Motor neuron (in vitro differentiated cells): ENCODE results near the gene B3GALT4. TPM values are rescaled to one million over a fixed set of nuclear protein-coding genes. Genes with fewer than 3 reads are reported as not detected.
A peak's percentile ranks its signal among the peaks of the same experiment; 100 is the strongest.

Experiments used
- ATAC-seq, 8 experiments: fragments of 200-7000 bp; cut with Tn5 transposase; replicated peaks in 6 of 8; 2 replicates each; pipeline ENCODE4 v1.8.0; 2021; ENCODE audit warnings: mild to moderate bottlenecking in 8 of 8, moderate library complexity in 8 of 8
- H3K27ac ChIP-seq, 2 donors: fragments of 250-450 bp; sonication (Bioruptor Pico); 2 replicates each; pipeline ENCODE4 v1.9.0; 2021; ENCODE audit warnings: antibody characterized with exemption in 2 of 2, mild to moderate bottlenecking in 2 of 2, moderate library complexity in 1 of 2
- H3K4me1 ChIP-seq, 2 donors: fragments of 250-450 bp; sonication (Bioruptor Pico); replicated peaks in 1 of 2; 2 replicates each; pipeline ENCODE4 v1.6.1; 2021; ENCODE audit warnings: antibody characterized with exemption in 2 of 2, mild to moderate bottlenecking in 2 of 2, moderate library complexity in 1 of 2
- H3K4me3 ChIP-seq, 5 donors: fragments of 250-450 bp; sonication (Bioruptor Pico); 2 replicates each; pipeline ENCODE4 v1.9.0; 2021; ENCODE audit warnings: antibody characterized with exemption in 5 of 5, mild to moderate bottlenecking in 5 of 5, moderate library complexity in 4 of 5
- WGBS, 10 experiments: fragments of 450-650 bp; shearing (Covaris generic); methylation state at CpG; one replicate each; pipeline ENCODE4 v1.0.0; 2022; 5-methylcytosine and 5-hydroxymethylcytosine counted together
- in situ Hi-C, 9 experiments: fragments of 400-800 bp; cut with MboI; loops; one replicate each; pipeline ENCODE4 v1.15.0; 2021; ENCODE audit warnings: low sequenced_read_pairs in 9 of 9, low pct_unique_long_range_greater_than_20kb in 2 of 9; ENCODE audit not compliant: unreplicated experiment in 9 of 9
- total RNA-seq, 8 experiments: library from RNA; unstranded; fragments of 300-600 nt; gene quantifications; 2 replicates each; pipeline versions ENCODE4 v1.2.3 to v1.2.4, GENCODE V29; 2022

Gene B3GALT4
- total RNA-seq, 8 experiments from 2014 or later, result 1.5 to 6.0 (median 5.1) TPM

DNA sequence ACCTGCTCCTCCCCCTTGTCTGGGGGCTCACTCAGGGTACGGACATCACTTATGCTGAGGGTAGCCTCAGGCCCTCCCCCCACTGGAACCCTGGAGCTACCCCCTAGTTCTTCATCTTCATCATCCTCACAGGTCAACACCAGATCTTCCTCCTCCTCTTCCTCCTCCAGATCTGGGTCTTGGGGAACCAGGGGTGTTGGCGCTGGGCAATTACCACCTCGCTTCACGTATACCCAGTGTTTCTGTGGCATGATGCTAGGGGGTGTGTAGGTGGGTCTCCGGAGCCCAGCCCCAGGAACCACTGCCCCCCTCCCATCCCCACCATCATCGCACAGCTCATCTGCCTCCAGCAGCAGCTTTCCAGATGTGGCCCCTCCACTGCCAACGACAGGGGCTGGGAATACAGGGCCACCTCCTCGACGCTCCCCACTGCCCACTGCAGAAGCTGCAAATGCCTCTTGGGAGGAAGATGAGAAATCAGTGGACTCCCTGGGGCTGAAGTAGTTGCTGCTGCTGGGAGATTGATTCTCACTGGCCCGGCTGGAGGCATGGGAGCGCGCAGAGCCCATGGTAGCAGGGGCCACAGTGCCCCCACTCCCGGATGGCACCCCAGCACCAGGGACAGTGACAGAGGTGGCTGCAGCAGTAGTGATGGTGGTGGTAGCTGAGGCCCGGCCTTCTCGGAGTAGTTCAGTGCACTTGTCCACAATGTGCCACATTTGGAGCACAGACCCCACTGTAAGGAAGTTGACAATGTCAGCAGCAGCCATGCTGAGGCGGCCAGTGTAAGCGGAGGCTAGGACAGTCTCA is 39.1 kb downstream of the B3GALT4 start:
- WGBS, 10 experiments, result 67 to 100% (median 94%) methylated on average over 1 to 12 of the region's 17 CpGs; no CpG with 5 or more reads in 5 of the 10 experiments
- peaks cover 19 to 21% of the 10 kb centered on the region in 2 donors for H3K4me1 ChIP-seq
- H3K27ac ChIP-seq, result no peak overlapping the region
- in situ Hi-C loops, result no loop called here
- no peak for ATAC-seq
- no peak overlapping the region for H3K4me3 ChIP-seq

GRCh38 chr6:33316603-33317418 is 39.9 kb downstream of the B3GALT4 start:
- 61 to 88% (median 78%) methylated on average over 1 to 11 of the region's 19 CpGs; no CpG with 5 or more reads in 2 of the 10 experiments for WGBS, 10 experiments
- in situ Hi-C loops, result no loop called here
- no peak overlapping the region for H3K27ac ChIP-seq
- no peak for ATAC-seq
- H3K4me1 ChIP-seq, result peaks cover 22 to 24% of the 10 kb centered on the region in 2 donors
- peak overlapping the region; percentile 27 to 59 (median 45) for H3K4me3 ChIP-seq

DNA sequence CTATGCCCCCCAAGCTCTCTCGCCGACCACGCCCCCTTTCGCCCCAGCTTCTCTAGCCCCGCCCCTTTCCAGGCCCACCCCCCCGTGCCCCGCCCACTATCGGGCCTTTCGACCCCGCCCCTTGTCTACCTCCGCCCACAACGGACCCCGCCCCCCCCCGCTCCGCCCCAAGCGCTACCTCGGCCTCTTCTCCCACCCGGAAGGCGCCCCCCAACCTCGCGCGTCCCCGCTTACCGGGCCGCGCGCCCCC is 40.4 kb downstream of the B3GALT4 start:
- ATAC-seq, result no peak
- Histone ChIP-seq H3K4me1 (peaks cover 22 to 24% of the 10 kb centered on the region in 2 donors), H3K27ac (peak overlapping the region in 1 of 2 donors; percentile 62), H3K4me3 (peak overlapping the region; percentile 27 to 59 (median 45))
- in situ Hi-C loops, result no loop called here
- WGBS, 10 experiments, result no CpG with 5 or more reads among the region's 27 CpGs

GRCh38 chr6:33317669-33318425 is 40.9 kb downstream of the B3GALT4 start, which contains the start of gene ZBTB22:
ZBTB22 (minus strand) TSS chr6:33317744; CDS start chr6:33316916, 828 bp downstream.
- 0 to 7% (median 1%) methylated on average over 2 to 25 of the region's 44 CpGs; no CpG with 5 or more reads in 1 of the 10 experiments for WGBS, 10 experiments
- peak within 1 kb of the TSS; percentile 27 to 59 (median 45) for H3K4me3 ChIP-seq
- H3K4me1 ChIP-seq, result peaks cover 19 to 22% of the 10 kb centered on the region in 2 donors
- in situ Hi-C loops, result no loop called here
- peak within 1 kb of the TSS; percentile 62 to 79 for H3K27ac ChIP-seq
- peak; percentile 51 to 89 (median 85) for ATAC-seq

- ATAC-seq, result no peak
- H3K4me3 ChIP-seq, result peak overlapping the region in 4 of 5 donors; percentile 43 to 59 (median 48)
- in situ Hi-C loops, result no loop called here
- peak overlapping the region in 1 of 2 donors; percentile 79 for H3K27ac ChIP-seq
- H3K4me1 ChIP-seq, result peaks cover 14 to 20% of the 10 kb centered on the region in 2 donors
- WGBS, 10 experiments, result 30 to 100% (median 46%) methylated on average over 3 to 8 of the region's 8 CpGs
These were observed 41.6 kb downstream of the B3GALT4 start for GRCh38 chr6:33318426-33319073.

GRCh38 chr6:33319939-33320314 is 43.0 kb downstream of the B3GALT4 start:
- ATAC-seq, result no peak
- in situ Hi-C loops, result no loop called here
- WGBS, 10 experiments, result 66 to 100% (median 80%) methylated on average over 1 to 3 of the region's 3 CpGs; no CpG with 5 or more reads in 3 of the 10 experiments
- H3K27ac ChIP-seq, result no peak overlapping the region
- H3K4me1 ChIP-seq, result peaks cover 13 to 18% of the 10 kb centered on the region in 2 donors
- H3K4me3 ChIP-seq, result no peak overlapping the region

DNA sequence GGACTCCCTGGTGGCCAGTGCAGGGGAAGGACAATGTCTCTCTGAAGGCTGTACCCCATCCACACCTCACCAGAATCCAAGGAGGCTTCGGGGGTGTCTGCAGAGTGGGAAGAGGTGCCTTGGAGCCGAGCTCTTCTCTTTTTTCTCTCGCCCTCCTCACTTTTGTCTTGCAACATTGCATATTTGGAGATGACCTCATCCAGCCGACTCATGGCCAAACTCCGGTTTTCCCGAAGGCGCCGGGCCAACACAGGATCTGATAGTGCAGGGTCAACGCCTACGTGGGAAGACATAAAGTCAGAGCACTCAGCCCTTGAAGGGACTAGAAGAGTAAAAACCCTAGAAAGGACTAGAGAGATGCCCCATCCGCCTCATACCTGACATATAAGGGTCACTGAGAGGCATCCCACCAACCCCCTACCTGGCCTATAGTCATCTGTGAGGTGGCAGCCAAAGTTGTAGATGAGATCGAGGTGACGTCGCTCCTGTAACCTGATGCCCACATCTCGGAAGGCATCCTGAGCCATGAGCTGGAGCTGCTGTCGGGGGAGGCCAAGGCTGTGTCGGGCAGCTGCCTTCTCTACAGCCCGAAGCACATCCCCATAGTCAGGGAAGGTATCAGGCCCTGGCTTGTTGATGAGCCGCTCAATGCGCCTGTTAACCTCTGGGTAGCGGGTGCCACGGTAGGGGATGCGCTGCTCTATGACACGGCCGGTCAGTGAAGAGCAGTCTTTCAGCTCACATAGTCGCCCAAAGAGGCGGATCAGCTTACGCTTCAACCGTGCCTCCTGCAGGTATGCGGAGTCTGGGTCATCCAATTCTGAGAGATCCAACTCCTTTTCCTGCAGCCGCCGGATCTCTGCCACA is 43.6 kb downstream of the B3GALT4 start:
- 36 to 100% (median 82%) methylated on average over 1 to 11 of the region's 32 CpGs; no CpG with 5 or more reads in 4 of the 10 experiments for WGBS, 10 experiments
- no peak overlapping the region for H3K4me3 ChIP-seq
- in situ Hi-C loops, result no loop called here
- peak in 1 of 8 experiments; percentile 2 for ATAC-seq
- no peak overlapping the region for H3K27ac ChIP-seq
- H3K4me1 ChIP-seq, result peaks cover 13 to 17% of the 10 kb centered on the region in 2 donors

DNA sequence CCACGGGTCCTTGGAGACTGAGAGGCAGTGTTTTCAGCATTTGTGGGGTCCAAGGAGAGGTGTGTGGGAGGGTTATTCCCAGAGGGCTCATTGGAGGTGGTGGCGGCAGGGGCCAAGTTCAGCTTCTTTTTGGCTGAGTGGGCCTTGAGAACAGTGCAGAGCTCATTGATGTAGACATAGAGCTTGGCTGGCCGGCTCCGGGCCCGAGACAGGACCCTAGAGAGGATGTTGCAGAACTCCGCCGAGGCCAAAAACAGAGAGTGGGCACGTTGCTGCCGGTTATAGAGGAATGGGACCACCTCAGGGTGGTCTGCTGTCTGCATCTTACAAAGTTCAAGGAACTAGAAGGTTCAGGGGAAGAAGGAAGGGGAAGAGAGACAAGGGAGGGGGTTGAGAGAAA is 44.3 kb downstream of the B3GALT4 start:
- Histone ChIP-seq H3K4me1 (peaks cover 13 to 17% of the 10 kb centered on the region in 2 donors), H3K4me3 (no peak overlapping the region), H3K27ac (no peak overlapping the region)
- WGBS, 10 experiments, result 80 to 94% (median 93%) methylated on average over 2 to 7 of the region's 9 CpGs; no CpG with 5 or more reads in 7 of the 10 experiments
- in situ Hi-C loops, result no loop called here
- ATAC-seq, result no peak

DNA sequence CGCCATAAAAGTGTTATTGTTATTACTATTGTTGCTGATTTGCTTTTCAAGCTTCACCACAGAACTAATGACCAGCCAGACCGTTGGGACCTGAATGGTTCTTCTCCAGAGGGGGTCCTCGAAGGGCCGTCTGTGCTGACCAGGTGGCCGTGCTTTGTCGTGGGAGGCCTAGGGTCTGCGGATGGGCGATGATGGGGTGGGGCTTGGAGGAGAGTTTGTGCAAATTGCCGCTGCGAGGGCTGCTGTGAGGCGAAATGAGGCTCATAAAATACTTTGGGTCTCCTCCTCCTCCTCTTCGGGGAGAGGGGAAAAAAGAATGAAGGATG is 46.7 kb downstream of the B3GALT4 start:
- in situ Hi-C loops, result no loop called here
- WGBS, 10 experiments, result 0 to 2% (median 0%) methylated on average over 1 to 9 of the region's 12 CpGs; no CpG with 5 or more reads in 3 of the 10 experiments
- Histone ChIP-seq H3K27ac (peak overlapping the region; percentile 36 to 61), H3K4me1 (peaks cover 9 to 13% of the 10 kb centered on the region in 2 donors), H3K4me3 (peak overlapping the region; percentile 54 to 74 (median 66))
- ATAC-seq, result peak in 6 of 8 experiments; percentile 1 to 19 (median 8)

DNA sequence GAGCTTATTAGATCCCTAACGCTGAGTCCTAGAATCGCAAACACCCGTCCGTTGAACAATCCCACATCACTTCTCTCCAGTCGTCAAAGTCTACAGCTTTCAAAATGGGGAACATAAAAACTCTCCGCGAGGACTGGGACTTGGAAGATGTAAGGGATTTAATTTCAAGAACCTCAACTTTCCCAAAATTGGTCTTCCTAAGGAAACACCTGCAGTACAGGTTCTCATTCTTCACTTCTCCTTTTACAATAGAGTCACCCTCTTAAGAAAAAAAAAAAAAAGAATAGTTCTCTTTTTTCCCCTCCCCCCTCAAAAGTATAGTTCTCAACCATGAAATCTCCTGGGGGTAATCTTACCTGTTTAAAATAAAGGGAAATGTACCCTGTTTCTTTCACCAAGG is 47.2 kb downstream of the B3GALT4 start:
- WGBS, 10 experiments, result 22 to 68% (median 36%) methylated on average over 2 to 7 of the region's 7 CpGs; no CpG with 5 or more reads in 2 of the 10 experiments
- Histone ChIP-seq H3K27ac (peak overlapping the region; percentile 36 to 61), H3K4me3 (peak overlapping the region; percentile 54 to 74 (median 66)), H3K4me1 (peaks cover 9 to 12% of the 10 kb centered on the region in 2 donors)
- in situ Hi-C loops, result no loop called here
- ATAC-seq, result no peak
